Kidney (tissue), 14 donors: Measurements from ENCODE around the gene PDXP. TPM values are rescaled to one million over a fixed set of nuclear protein-coding genes. Genes with fewer than 3 reads are reported as not detected.

Source experiments
- DNase-seq, 5 donors: peaks; one replicate each; pipeline ENCODE4 v3.0.0-alpha.2; 2013 to 2020
- FAIRE-seq: peaks from 2 replicates; lab custom pipeline; 2012; peaks lifted over from hg19 to GRCh38; lab: Jason Lieb, UNC
- H3K27ac ChIP-seq, 2 donors: one replicate each; pipeline ENCODE4 v1.7.0; 2013; ENCODE audit warnings: low read depth in 2 of 2, low read length in 2 of 2, inconsistent platforms in 1 of 2
- H3K27me3 ChIP-seq: one replicate; pipeline ENCODE4 v1.7.1; 2013; ENCODE audit warnings: low read length, inconsistent platforms; ENCODE audit not compliant: control insufficient read depth, insufficient read depth
- H3K36me3 ChIP-seq, 3 donors: one replicate each; pipeline versions ENCODE4 v1.7.0 to v1.7.1; 2013; ENCODE audit warnings: low read length in 3 of 3, control low read depth in 1 of 3, inconsistent platforms in 1 of 3; ENCODE audit not compliant: insufficient read depth in 3 of 3, control insufficient read depth in 2 of 3
- H3K4me1 ChIP-seq, 3 donors: one replicate each; pipeline versions ENCODE4 v1.7.0 to v1.7.1; 2013; ENCODE audit warnings: low read length in 3 of 3, inconsistent platforms in 1 of 3, low read depth in 1 of 3; ENCODE audit not compliant: control insufficient read depth in 2 of 3, insufficient read depth in 2 of 3
- H3K4me3 ChIP-seq, 3 donors: one replicate each; pipeline versions ENCODE4 v1.7.0 to v1.8.1; 2013; ENCODE audit warnings: low read length in 3 of 3, control low read depth in 1 of 3, inconsistent platforms in 1 of 3
- H3K9ac ChIP-seq, 3 donors: one replicate each; pipeline versions ENCODE4 v1.7.0 to v1.7.1; 2013; ENCODE audit warnings: low read length in 3 of 3, control low read depth in 1 of 3, inconsistent platforms in 1 of 3
- H3K9me3 ChIP-seq, 3 donors: one replicate each; pipeline versions ENCODE4 v1.7.0 to v1.7.1; 2013; ENCODE audit warnings: low read length in 3 of 3, control low read depth in 1 of 3, inconsistent platforms in 1 of 3; ENCODE audit not compliant: control insufficient read depth in 2 of 3, insufficient read depth in 1 of 3
- intact Hi-C: fragments of 100-400 bp; cut with DNase I; formaldehyde crosslinking; loops from one replicate; pipeline ENCODE4 v1.11.1; 2022
- polyA plus RNA-seq: library from polyadenylated mRNA; stranded (reverse); fragments of 350-450 nt; fragmentation: Illumina TruSeq; extraction: RNeasy Lipid Tissue Mini Kit (QIAGEN cat#74804); gene quantifications from one replicate; pipeline ENCODE4 v1.2.3, GENCODE V29; 2014; ENCODE audit warnings: low read depth, low replicate concordance; ENCODE audit not compliant: insufficient read depth
- total RNA-seq: library from RNA; stranded (reverse); fragmentation: NEBNext Ultra II Directional; extraction: Animal tissue kit (Norgen Biotek cat#: 25700); gene quantifications from one replicate; pipeline ENCODE4 v1.2.1, GENCODE V29; 2021
- TF ChIP-seq, protein P1 (sequence below): IDR thresholded peaks from 3 replicates; pipeline ENCODE4 v1.5.1; 2012; ENCODE audit warnings: mild to moderate bottlenecking, moderate library complexity, borderline replicate concordance; ENCODE audit not compliant: insufficient read depth; ENCODE audit errors: extremely low read depth
- donor health status: control.
- donor health status: control.
- donor health status: control.
- donor health status: control.
- donor health status: control.
- donor health status: DM: yes; HTN: yes; CAD: no.
- donor health status: Normal renal cell carcinoma (clear cell type).

Gene PDXP
- total and polyA plus RNA-seq, 2 donors from 2014 or later: 6.3 to 29.6 TPM

DNA sequence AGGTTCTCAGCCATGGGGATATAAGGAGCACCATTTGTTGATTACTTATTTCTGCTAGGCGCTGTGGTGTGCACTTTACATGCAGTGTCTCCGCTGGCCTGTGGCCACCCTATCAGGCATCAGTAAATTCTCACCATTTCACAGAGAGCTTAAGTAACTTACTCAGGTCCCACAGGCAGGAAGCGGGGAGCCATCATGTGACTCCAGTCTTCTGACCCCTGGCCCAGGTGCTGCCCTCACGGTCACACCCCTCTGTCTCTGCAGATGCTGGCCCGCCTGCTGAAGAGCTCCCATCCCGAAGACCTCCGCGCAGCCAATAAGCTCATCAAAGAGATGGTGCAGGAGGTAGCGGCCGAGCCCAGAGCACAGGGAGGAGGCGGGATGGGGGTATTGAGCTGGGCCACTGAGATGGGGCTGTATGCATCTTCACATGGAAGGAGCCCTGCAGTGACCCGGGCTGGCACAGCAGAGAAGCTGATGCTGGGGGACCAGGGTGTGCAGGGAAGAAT lies 37.1 kb upstream of the PDXP start:
- H3K4me1 ChIP-seq: peaks cover 0 to 2% (median 0%) of the 10 kb centered on the region in 3 donors
- H3K36me3 ChIP-seq: peaks cover 0 to 9% (median 5%) of the 10 kb centered on the region in 3 donors
- no peak overlapping the region for H3K27ac ChIP-seq
- no peak overlapping the region for H3K9ac ChIP-seq
- TF ChIP-seq, protein P1, sequence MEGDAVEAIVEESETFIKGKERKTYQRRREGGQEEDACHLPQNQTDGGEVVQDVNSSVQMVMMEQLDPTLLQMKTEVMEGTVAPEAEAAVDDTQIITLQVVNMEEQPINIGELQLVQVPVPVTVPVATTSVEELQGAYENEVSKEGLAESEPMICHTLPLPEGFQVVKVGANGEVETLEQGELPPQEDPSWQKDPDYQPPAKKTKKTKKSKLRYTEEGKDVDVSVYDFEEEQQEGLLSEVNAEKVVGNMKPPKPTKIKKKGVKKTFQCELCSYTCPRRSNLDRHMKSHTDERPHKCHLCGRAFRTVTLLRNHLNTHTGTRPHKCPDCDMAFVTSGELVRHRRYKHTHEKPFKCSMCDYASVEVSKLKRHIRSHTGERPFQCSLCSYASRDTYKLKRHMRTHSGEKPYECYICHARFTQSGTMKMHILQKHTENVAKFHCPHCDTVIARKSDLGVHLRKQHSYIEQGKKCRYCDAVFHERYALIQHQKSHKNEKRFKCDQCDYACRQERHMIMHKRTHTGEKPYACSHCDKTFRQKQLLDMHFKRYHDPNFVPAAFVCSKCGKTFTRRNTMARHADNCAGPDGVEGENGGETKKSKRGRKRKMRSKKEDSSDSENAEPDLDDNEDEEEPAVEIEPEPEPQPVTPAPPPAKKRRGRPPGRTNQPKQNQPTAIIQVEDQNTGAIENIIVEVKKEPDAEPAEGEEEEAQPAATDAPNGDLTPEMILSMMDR: no peak
- no peak for FAIRE-seq
- H3K9me3 ChIP-seq: no peaks in the 10 kb centered on the region
- DNase-seq: no peak
- no peak overlapping the region for H3K4me3 ChIP-seq
- intact Hi-C loops: no loop called here
- H3K27me3 ChIP-seq: no peaks in the 10 kb centered on the region

- no peaks in the 10 kb centered on the region for H3K27me3 ChIP-seq
- H3K9me3 ChIP-seq: no peaks in the 10 kb centered on the region
- peaks cover 0 to 2% (median 2%) of the 10 kb centered on the region in 3 donors for H3K36me3 ChIP-seq
- DNase-seq (peak in 4 of 5 donors; percentile 78 to 90 (median 86)), FAIRE-seq (no peak)
- H3K9ac ChIP-seq: no peak overlapping the region
- H3K4me3 ChIP-seq: no peak overlapping the region
- no peak overlapping the region for H3K27ac ChIP-seq
- peaks cover 0 to 2% (median 0%) of the 10 kb centered on the region in 3 donors for H3K4me1 ChIP-seq
- TF ChIP-seq, protein P1: peak; percentile 54
- intact Hi-C loops: no loop called here
These were observed 35.2 kb upstream of the PDXP start for GRCh38 chr22:37623075-37624016.

- Histone ChIP-seq H3K9ac (no peak overlapping the region), H3K36me3 (peaks cover 0 to 6% (median 2%) of the 10 kb centered on the region in 3 donors), H3K9me3 (no peaks in the 10 kb centered on the region), H3K27ac (no peak overlapping the region), H3K4me3 (no peak overlapping the region), H3K27me3 (no peaks in the 10 kb centered on the region), H3K4me1 (peaks cover 0 to 2% (median 0%) of the 10 kb centered on the region in 3 donors)
- DNase-seq (no peak), FAIRE-seq (no peak)
- TF ChIP-seq, protein P1: no peak
- intact Hi-C loops: no loop called here
These were observed 34.5 kb upstream of the PDXP start for GRCh38 chr22:37624017-37624365.
